Lower leg skin (tissue), 4 donors: Measurements from ENCODE around the gene RNGTT. TPM values are rescaled to one million over a fixed set of nuclear protein-coding genes. Genes with fewer than 3 reads are reported as not detected.

ENCODE experiments used
- DNase-seq, 2 donors: peaks; one replicate each; pipeline ENCODE4 v3.0.0-alpha.2; 2019; ENCODE audit warnings: low spot score in 2 of 2
- H3K4me3 ChIP-seq: fragments of 200-600 bp; sonication (generic); 2 replicates; pipeline ENCODE4 v1.5.1; 2017; ENCODE audit warnings: mild to moderate bottlenecking, low read depth; ENCODE audit not compliant: poor library complexity, severe bottlenecking
- CTCF ChIP-seq, 3 donors: fragments of 450-650 bp; IDR thresholded peaks; one replicate each; pipeline ENCODE4 v1.5.1; 2016; ENCODE audit warnings: antibody characterized with exemption in 3 of 3, mild to moderate bottlenecking in 3 of 3, moderate library complexity in 2 of 3
- POLR2A ChIP-seq, 2 donors: fragments of 450-650 bp; IDR thresholded peaks; one replicate each; pipeline ENCODE4 v1.6.1; 2016 to 2017; ENCODE audit warnings: antibody characterized with exemption in 2 of 2, mild to moderate bottlenecking in 1 of 2, moderate library complexity in 1 of 2
- WGBS, 2 donors: methylation state at CpG; one replicate each; pipeline ENCODE4 v1.1.5; 2018; 5-methylcytosine and 5-hydroxymethylcytosine counted together
- intact Hi-C: fragments of 100-400 bp; cut with DNase I; formaldehyde crosslinking; loops from one replicate; pipeline ENCODE4 v1.15.0; 2023; ENCODE audit warnings: low total_unique reads
- total RNA-seq, 4 donors: library from RNA; depleted of rRNA; stranded (reverse); fragments of >200 nt; gene quantifications; one replicate each; pipeline ENCODE4 v1.1.0, GENCODE V29; 2016

Gene RNGTT
- total RNA-seq, 4 donors from 2014 or later = 9.3 to 12.0 (median 11.1) TPM

- intact Hi-C loops = loop anchor here (5.0 kb wide), 1 partner anchor 942 kb away; no protein-coding TSS in a partner anchor
- no peak for DNase-seq
- no peak for TF ChIP-seq CTCF (IDR thresholded peaks at IDR 0.05)
- TF ChIP-seq POLR2A (IDR thresholded peaks at IDR 0.05) = no peak
- H3K4me3 ChIP-seq = no peak overlapping the region
- 89 to 91% methylated on average over 1 of the region's 1 CpG for WGBS, 2 donors
These were observed 94.0 kb downstream of the RNGTT start for GRCh38 chr6:88869263-88870020.

- no peak for TF ChIP-seq CTCF (IDR thresholded peaks at IDR 0.05)
- TF ChIP-seq POLR2A (IDR thresholded peaks at IDR 0.05) = no peak
- WGBS, 2 donors = 64 to 72% methylated on average over 2 of the region's 2 CpGs
- no peak overlapping the region for H3K4me3 ChIP-seq
- intact Hi-C loops = loop anchor here (5.0 kb wide), 1 partner anchor 941 kb away; no protein-coding TSS in a partner anchor
- no peak for DNase-seq
These were observed 95.3 kb downstream of the RNGTT start for GRCh38 chr6:88867841-88868731.

- H3K4me3 ChIP-seq = no peak overlapping the region
- no peak for DNase-seq
- intact Hi-C loops = loop anchor here (5.0 kb wide), 1 partner anchor 940 kb away; no protein-coding TSS in a partner anchor
- 96 to 97% methylated on average over 2 of the region's 2 CpGs for WGBS, 2 donors
- TF ChIP-seq CTCF (IDR thresholded peaks at IDR 0.05) = no peak
- TF ChIP-seq POLR2A (IDR thresholded peaks at IDR 0.05) = no peak
These were observed 96.6 kb downstream of the RNGTT start for GRCh38 chr6:88866856-88867255.

GRCh38 chr6:88865275-88865674, 98.1 kb downstream of the RNGTT start:
- TF ChIP-seq POLR2A (IDR thresholded peaks at IDR 0.05) = no peak
- no peak for DNase-seq
- H3K4me3 ChIP-seq = no peak overlapping the region
- WGBS, 2 donors = 97% methylated on average over 2 of the region's 2 CpGs
- intact Hi-C loops = loop anchor here (5.0 kb wide), 1 partner anchor 938 kb away; no protein-coding TSS in a partner anchor

- no peak for DNase-seq
- no peak overlapping the region for H3K4me3 ChIP-seq
- TF ChIP-seq CTCF (IDR thresholded peaks at IDR 0.05) = no peak
- no peak for TF ChIP-seq POLR2A (IDR thresholded peaks at IDR 0.05)
- intact Hi-C loops = loop anchor here (5.0 kb wide), 1 partner anchor 937 kb away; no protein-coding TSS in a partner anchor
These were observed 98.9 kb downstream of the RNGTT start for GRCh38 chr6:88864359-88865054.
